SK-N-SH (cell line): ENCODE data around the gene RPL29. TPM values are rescaled to one million over a fixed set of nuclear protein-coding genes. Genes with fewer than 3 reads are reported as not detected.

Experiments
- CTCF ChIA-PET: fragments of 300-600, 350-600 bp; formaldehyde crosslinking; extraction: SDS; loops from one replicate; lab custom pipeline; 2021; lab: Yijun Ruan, JAX
- POLR2A ChIA-PET: fragments of 350-600 bp; sonication (Branson Sonifier 250); formaldehyde crosslinking; extraction: SDS; loops from one replicate; lab custom pipeline; 2020; ENCODE audit warnings: antibody characterized with exemption, inconsistent platforms; lab: Yijun Ruan, JAX
- DNase-seq: peaks from one replicate; pipeline ENCODE4 v3.0.0; 2012
- H2AFZ ChIP-seq: fragments of 200-600 bp; sonication (generic); 2 replicates; pipeline ENCODE4 v1.8.1; 2016; ENCODE audit warnings: antibody characterized with exemption, mild to moderate bottlenecking, low read depth
- H3F3A ChIP-seq: fragments of 200-600 bp; sonication (generic); replicated peaks from 2 replicates; pipeline ENCODE3; 2016; ENCODE audit warnings: antibody characterized with exemption, mild to moderate bottlenecking; ENCODE audit not compliant: insufficient read depth
- H3K27ac ChIP-seq, 2 experiments: fragments of 200-500 bp in 1 of 2; fragments of 200-600 bp in 1 of 2; sonication (Bioruptor generic) in 1 of 2; sonication (generic), shearing (Covaris generic) in 1 of 2; 2 replicates each; pipeline versions ENCODE4 v1.5.1 to v1.6.1; 2014 to 2016; ENCODE audit warnings: low read depth in 2 of 2, inconsistent platforms in 1 of 2, low read length in 1 of 2, mild to moderate bottlenecking in 1 of 2, mixed read lengths in 1 of 2
- H3K27me3 ChIP-seq: fragments of 200-600 bp; sonication (generic), shearing (Covaris generic); 2 replicates; pipeline ENCODE4 v1.6.1; 2016; ENCODE audit warnings: mixed run types; ENCODE audit not compliant: insufficient read depth
- H3K36me3 ChIP-seq, 2 experiments: fragments of 200-500 bp in 1 of 2; fragments of 200-600 bp in 1 of 2; sonication (Bioruptor generic) in 1 of 2; sonication (generic) in 1 of 2; replicated peaks in 1 of 2; 2 replicates each; pipeline versions ENCODE3 to v1.5.1; 2014 to 2016; ENCODE audit warnings: low read length in 1 of 2, mild to moderate bottlenecking in 1 of 2; ENCODE audit not compliant: insufficient read depth in 2 of 2, control insufficient read depth in 1 of 2
- H3K4me1 ChIP-seq, 2 experiments: fragments of 200-500 bp in 1 of 2; fragments of 200-600 bp in 1 of 2; sonication (Bioruptor generic) in 1 of 2; sonication (generic), shearing (Covaris generic) in 1 of 2; 2 replicates each; pipeline versions ENCODE4 v1.5.1 to v1.6.1; 2014 to 2016; ENCODE audit warnings: low read depth in 1 of 2, low read length in 1 of 2, mixed run types in 1 of 2; ENCODE audit not compliant: insufficient read depth in 2 of 2, control insufficient read depth in 1 of 2
- H3K4me2 ChIP-seq: fragments of 200-600 bp; sonication (generic), shearing (Covaris generic); 2 replicates; pipeline ENCODE4 v1.6.1; 2017; ENCODE audit warnings: mixed run types
- H3K4me3 ChIP-seq, 2 experiments: fragments of 200-500 bp in 1 of 2; fragments of 200-600 bp in 1 of 2; sonication (Bioruptor generic) in 1 of 2; sonication (generic), shearing (Covaris generic) in 1 of 2; 2 replicates each; pipeline versions ENCODE4 v1.5.1 to v1.8.1; 2014 to 2016; ENCODE audit warnings: low read depth in 2 of 2, inconsistent platforms in 1 of 2, low read length in 1 of 2, mild to moderate bottlenecking in 1 of 2, mixed read lengths in 1 of 2, moderate library complexity in 1 of 2
- H3K79me2 ChIP-seq: fragments of 200-600 bp; sonication (generic); 2 replicates; pipeline ENCODE4 v1.8.1; 2017; ENCODE audit warnings: mild to moderate bottlenecking; ENCODE audit not compliant: insufficient read depth
- H3K9ac ChIP-seq: fragments of 200-600 bp; sonication (generic); 2 replicates; pipeline ENCODE4 v1.6.1; 2017; ENCODE audit warnings: mixed run types
- H3K9me2 ChIP-seq: fragments of 200-600 bp; sonication (generic); 2 replicates; pipeline ENCODE4 v1.6.1; 2017; ENCODE audit warnings: mixed run types
- H3K9me3 ChIP-seq: fragments of 200-600 bp; sonication (generic); 2 replicates; pipeline ENCODE4 v1.6.1; 2017; ENCODE audit warnings: mixed run types, mild to moderate bottlenecking, moderate library complexity
- H4K20me1 ChIP-seq: fragments of 200-600 bp; sonication (generic); 2 replicates; pipeline ENCODE4 v1.6.1; 2017; ENCODE audit warnings: mild to moderate bottlenecking, mixed run types; ENCODE audit not compliant: insufficient read depth
- CHD2 ChIP-seq: fragments of 150-350 bp; IDR thresholded peaks from 2 replicates; pipeline ENCODE4 v1.6.1; 2018; ENCODE audit warnings: low read length; ENCODE audit not compliant: partially characterized antibody
- EP300 ChIP-seq, 2 experiments: IDR thresholded peaks; 2 replicates each; pipeline versions ENCODE4 v1.4.0 to v1.6.1; 2012; ENCODE audit warnings: borderline replicate concordance in 1 of 2, low read depth in 1 of 2, low read length in 1 of 2
- EZH2phosphoT487 ChIP-seq: fragments of 200-600 bp; sonication (generic); IDR thresholded peaks from 2 replicates; pipeline ENCODE4 v1.6.1; 2017; ENCODE audit warnings: low read depth, mixed run types, mild to moderate bottlenecking, antibody characterized with exemption, moderate library complexity, borderline replicate concordance
- FOSL2 ChIP-seq: IDR thresholded peaks from 2 replicates; pipeline ENCODE4 v1.4.0; 2012; ENCODE audit warnings: low read depth, mild to moderate bottlenecking, moderate library complexity, borderline replicate concordance
- GABPA ChIP-seq: IDR thresholded peaks from 2 replicates; pipeline ENCODE4 v1.4.0; 2012; ENCODE audit warnings: low read depth, mild to moderate bottlenecking
- MAX ChIP-seq: IDR thresholded peaks from 2 replicates; pipeline ENCODE4 v1.4.0; 2012; ENCODE audit warnings: low read depth
- MEF2A ChIP-seq: IDR thresholded peaks from 2 replicates; pipeline ENCODE4 v1.4.0; 2012; ENCODE audit warnings: low read depth, borderline replicate concordance
- MXI1 ChIP-seq: IDR thresholded peaks from 2 replicates; pipeline ENCODE4 v1.6.1; 2012; ENCODE audit warnings: mild to moderate bottlenecking, low read depth, low read length, improper control_type of control experiment
- RCOR1 ChIP-seq: fragments of 150-350 bp; IDR thresholded peaks from 2 replicates; pipeline ENCODE4 v1.6.1; 2017; ENCODE audit warnings: antibody characterized with exemption, low read length
- RFX5 ChIP-seq: IDR thresholded peaks from 2 replicates; pipeline ENCODE4 v1.6.1; 2012; ENCODE audit warnings: mild to moderate bottlenecking, improper control_type of control experiment, low read length
- TEAD4 ChIP-seq: IDR thresholded peaks from 2 replicates; pipeline ENCODE4 v1.4.0; 2012; ENCODE audit warnings: mild to moderate bottlenecking, borderline replicate concordance; ENCODE audit not compliant: insufficient read depth
- USF1 ChIP-seq: IDR thresholded peaks from 2 replicates; pipeline ENCODE4 v1.4.0; 2012; ENCODE audit warnings: low read depth, borderline replicate concordance
- USF2 ChIP-seq: fragments of 150-350 bp; IDR thresholded peaks from 2 replicates; pipeline ENCODE4 v1.6.1; 2017; ENCODE audit warnings: antibody characterized with exemption, low read length, low read depth, borderline replicate concordance
- YY1 ChIP-seq: IDR thresholded peaks from 2 replicates; pipeline ENCODE4 v1.4.0; 2012; ENCODE audit warnings: low read depth, mild to moderate bottlenecking
- ZBTB33 ChIP-seq: IDR thresholded peaks from 2 replicates; pipeline ENCODE4 v1.4.0; 2012; ENCODE audit warnings: low read depth, borderline replicate concordance
- WGBS: methylation state at CpG from one replicate; pipeline ENCODE4 v1.1.6; 2017; ENCODE audit warnings: low lambda C conversion rate; 5-methylcytosine and 5-hydroxymethylcytosine counted together
- polyA plus RNA-seq, 3 experiments: library from polyadenylated mRNA; depleted of rRNA; stranded (reverse); fragments of >200 nt; gene quantifications; 2 replicates each; pipeline ENCODE4 v1.2.3, GENCODE V29; 2012

Gene RPL29
- polyA plus RNA-seq, 1 of the 3 experiments (the other 2 are of a cell fraction), result 3,173 TPM

- no peak for TF ChIP-seq MAX
Measured at GRCh38 chr3:52039426-52039825, 43.7 kb upstream of the RPL29 start (continued).

- Histone ChIP-seq H3K4me3 (no peak overlapping the region), H3K36me3 (no peaks in the 10 kb centered on the region), H2AFZ (no peak overlapping the region), H3K9me3 (no peaks in the 10 kb centered on the region), H3K4me1 (peaks cover 7 to 87% of the 10 kb centered on the region in 2 experiments; a peak in 1 of 4 replicates), H3K9ac (no peak overlapping the region), H3K4me2 (no peak overlapping the region), H4K20me1 (no peaks in the 10 kb centered on the region), H3K79me2 (no peaks in the 10 kb centered on the region), H3F3A (no peaks in the 10 kb centered on the region), H3K27me3 (no peaks in the 10 kb centered on the region), H3K9me2 (no peaks in the 10 kb centered on the region), H3K27ac (peak overlapping the region in 1 of 2 experiments; percentile 100; a peak in 2 of 4 replicates)
- TF ChIP-seq CHD2 (no peak), EP300 (IDR thresholded peaks at IDR 0.05; ENCODE audit: borderline replicate concordance in 1 of 2, low read depth in 1 of 2, low read length in 1 of 2) (no peak), EZH2phosphoT487 (no peak), MXI1 (no peak), GABPA (no peak), RFX5 (no peak), RCOR1 (no peak), ZBTB33 (no peak), MEF2A (no peak), USF2 (no peak), TEAD4 (no peak), YY1 (no peak), FOSL2 (no peak), USF1 (no peak)
- ChIA-PET CTCF (interaction anchor here (0.8 to 29.9 kb wide), 6 partner anchors 9 to 85 kb away, joined by 3 to 983 read pairs (median 56); partner anchors contain the start of gene DUSP7), POLR2A (interaction anchor here (1.1 to 7.2 kb wide), 3 partner anchors 9 to 29 kb away, joined by 3 to 218 read pairs (median 26); no protein-coding TSS in a partner anchor)
- WGBS, result no CpG with 5 or more reads among the region's 6 CpGs
- DNase-seq, result no peak
Measured at GRCh38 chr3:52038227-52038626, 42.5 kb upstream of the RPL29 start.
